ENCODE results near the gene HAPLN1.

Gene HAPLN1

DNA sequence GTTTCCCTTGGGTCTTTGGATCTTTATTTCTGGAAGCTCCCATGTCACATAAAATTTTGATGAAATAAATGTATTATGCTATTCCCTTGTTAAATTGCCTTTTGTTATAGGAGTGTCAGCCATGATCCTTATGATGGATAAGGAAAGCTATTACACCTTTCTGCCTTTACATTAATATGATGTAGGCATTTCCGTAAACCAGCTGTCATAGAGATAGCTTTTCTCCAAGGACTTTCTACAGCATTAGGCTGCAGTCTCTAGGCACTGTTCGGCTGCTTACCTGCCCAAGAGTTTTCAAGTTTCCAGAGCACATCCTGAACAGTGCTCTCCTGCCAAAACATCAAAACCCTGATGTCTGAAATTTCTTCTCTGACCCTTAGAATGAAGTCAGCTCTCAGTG is 87.4 kb downstream of the HAPLN1 start:
- DNase-seq, result no peak

DNA sequence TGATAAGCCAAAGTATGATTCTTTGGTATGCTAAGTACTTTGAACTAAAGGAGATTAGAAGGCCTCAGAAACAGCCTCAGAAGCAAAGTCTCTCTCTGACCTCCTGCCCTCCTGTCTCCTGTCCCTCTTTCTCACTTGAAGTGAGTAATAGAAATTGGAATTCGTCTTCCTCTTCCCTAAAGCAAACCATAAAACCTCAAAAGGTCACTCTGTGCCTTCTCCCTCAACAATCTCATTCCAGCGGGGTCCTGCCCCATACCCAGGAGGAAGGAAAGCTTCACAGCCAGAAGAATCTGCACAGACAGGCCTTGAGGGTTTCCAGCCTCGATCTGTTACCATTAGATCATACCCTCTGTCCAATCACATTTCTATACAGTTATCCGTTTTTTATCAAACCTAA is 87.8 kb downstream of the HAPLN1 start:
- DNase-seq, result no peak

DNA sequence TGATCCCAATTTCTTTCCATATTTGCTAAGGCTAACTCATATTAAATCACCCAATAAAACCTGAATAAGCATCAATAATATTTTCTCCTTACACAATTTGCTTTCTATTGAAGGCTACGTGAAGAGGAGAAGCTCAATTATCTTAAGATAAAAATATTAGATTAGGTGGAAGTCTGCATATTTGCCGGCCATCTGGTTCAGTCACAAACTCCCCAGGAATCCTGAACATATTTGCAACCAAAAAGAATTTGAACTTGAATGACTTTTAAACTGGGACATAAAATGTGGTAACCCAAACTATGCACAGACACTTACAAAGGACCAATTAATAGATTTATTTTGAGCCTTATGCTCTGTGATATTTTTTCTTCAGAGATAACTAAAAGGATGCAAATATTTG is 92.3 kb downstream of the HAPLN1 start:
- no peak for DNase-seq

DNA sequence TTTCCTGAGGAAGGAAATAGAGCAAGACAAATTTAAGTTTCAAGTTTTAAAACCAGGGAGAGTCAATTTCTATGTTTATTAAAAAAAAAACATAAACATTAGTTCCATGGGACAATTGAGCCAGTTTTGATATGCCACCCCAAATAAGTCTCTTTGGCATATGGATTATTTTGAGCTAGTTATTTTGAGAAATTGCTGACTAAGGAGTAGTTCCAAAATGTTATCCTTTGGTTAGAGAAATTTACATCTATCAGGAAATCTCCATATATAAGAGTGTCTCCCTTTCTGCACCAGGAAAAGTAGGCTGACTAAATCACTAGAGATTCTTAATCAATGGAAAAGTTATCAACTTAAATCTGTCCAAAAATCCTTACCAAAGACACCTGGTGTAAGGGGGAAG is 105.8 kb downstream of the HAPLN1 start:
- no peak for DNase-seq

DNA sequence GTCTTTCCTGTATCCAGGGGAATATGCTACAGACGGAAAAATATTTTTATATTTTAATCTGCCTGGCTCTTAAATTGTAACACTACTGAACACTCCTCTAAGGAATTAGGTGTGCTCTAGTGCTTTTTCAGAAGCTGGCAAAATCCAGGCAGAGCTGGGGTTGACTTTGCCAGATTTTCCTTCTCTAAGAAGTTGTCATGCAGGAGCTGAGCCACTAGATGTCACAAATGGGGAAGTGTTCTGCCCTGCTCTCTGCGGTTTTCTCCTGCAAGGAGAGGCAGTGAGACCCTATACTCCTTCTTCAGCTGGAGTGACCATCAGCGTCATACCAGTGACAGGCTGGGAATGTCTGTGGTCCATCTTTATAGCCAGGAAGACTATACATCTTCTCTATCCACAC is 112.5 kb downstream of the HAPLN1 start:
- peak in 1 of 2 donors; percentile 33 for DNase-seq

DNA sequence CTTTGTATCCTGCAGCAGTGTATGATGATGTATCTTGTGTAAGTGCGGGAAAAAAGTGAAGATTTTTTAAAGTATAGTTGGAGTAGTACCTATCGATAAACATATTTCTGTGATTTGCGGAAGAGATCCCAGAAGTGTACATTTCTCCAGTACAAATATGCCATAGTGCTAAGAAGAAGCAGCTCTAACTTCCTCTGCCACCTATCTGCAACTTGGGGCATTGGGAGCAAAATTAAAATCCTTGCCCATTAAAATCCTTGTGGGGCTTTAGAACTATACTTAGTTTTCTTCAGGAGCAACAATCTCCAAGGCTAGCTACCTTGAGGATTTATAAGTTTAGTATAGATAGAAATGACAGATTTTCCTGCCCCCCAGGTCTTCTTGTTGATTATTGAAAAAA is 125.4 kb downstream of the HAPLN1 start:
- no peak for DNase-seq

DNA sequence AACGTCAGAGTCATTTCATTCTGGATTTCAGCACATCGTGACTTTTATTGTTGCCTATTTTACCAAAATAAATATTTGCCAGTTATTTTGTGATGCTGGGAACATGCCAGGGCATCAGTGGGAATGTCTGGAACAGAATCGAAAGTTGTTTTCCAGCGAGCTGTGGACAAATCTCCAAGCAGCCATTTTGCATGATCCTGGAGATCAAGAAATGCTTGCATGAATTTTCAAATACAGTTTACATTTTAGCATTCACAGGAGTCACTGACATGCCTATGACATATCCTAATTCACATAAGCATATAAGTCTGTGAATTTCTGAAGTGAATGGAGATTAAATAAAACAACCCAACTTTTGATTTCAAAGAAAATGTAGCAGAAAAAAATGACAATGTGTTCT is 129.7 kb downstream of the HAPLN1 start:
- no peak for DNase-seq

DNA sequence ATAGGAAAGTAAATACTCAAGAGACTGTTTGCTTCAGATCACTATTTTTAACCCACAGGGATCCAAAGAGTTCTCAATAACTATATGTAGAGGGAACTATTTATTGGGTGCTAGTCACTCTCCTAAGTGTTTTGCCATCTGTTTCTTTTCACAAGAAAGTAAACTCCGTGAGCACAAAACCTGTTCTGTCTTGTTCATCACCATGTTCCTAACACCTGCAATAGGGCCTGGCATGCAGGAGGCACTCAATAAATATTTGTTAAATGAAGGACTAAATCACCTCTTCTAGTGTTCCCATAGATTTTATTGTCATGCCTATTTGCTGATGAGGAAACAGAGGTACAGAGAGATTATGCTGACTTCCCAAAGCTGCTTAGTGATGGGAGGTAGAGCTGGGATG is 130.9 kb downstream of the HAPLN1 start:
- DNase-seq, result no peak

All from inflammatory macrophage treated with lipopolysaccharide for 1 hour (primary cell).